CD14-positive monocyte (primary cell): Measurements from ENCODE around the gene TBCC. TPM values are rescaled to one million over a fixed set of nuclear protein-coding genes. Genes with fewer than 3 reads are reported as not detected.

ENCODE experiments used
- DNase-seq, 3 donors: peaks; one replicate each; pipeline ENCODE4 v3.0.0-alpha.2; 2011 to 2022
- H2AFZ ChIP-seq: 2 replicates; pipeline ENCODE4 v1.6.0; 2012; ENCODE audit warnings: mild to moderate bottlenecking, low read depth, low read length, inconsistent platforms; ENCODE audit not compliant: insufficient read depth, poor library complexity, severe bottlenecking
- H3K27ac ChIP-seq, 2 donors: 1 replicate in 1 of 2; 2 replicates in 1 of 2; pipeline ENCODE4 v1.5.1; 2012 to 2013; ENCODE audit warnings: low read length in 2 of 2, control low read depth in 1 of 2, inconsistent platforms in 1 of 2, low read depth in 1 of 2, mild to moderate bottlenecking in 1 of 2
- H3K27me3 ChIP-seq, 2 donors: one replicate each; pipeline versions ENCODE4 v1.6.0 to v1.6.1; 2011 to 2013; ENCODE audit warnings: low read length in 2 of 2; ENCODE audit not compliant: control insufficient read depth in 2 of 2, insufficient read depth in 2 of 2
- H3K36me3 ChIP-seq, 2 donors: replicated peaks in 1 of 2; 1 replicate in 1 of 2; 2 replicates in 1 of 2; pipeline versions ENCODE4 v1.5.1 to v1.6.1; 2012 to 2013; ENCODE audit warnings: low read length in 2 of 2, control low read depth in 1 of 2, inconsistent platforms in 1 of 2, mild to moderate bottlenecking in 1 of 2; ENCODE audit not compliant: insufficient read depth in 2 of 2, control insufficient read depth in 1 of 2
- H3K4me1 ChIP-seq, 2 donors: 1 replicate in 1 of 2; 2 replicates in 1 of 2; pipeline versions ENCODE4 v1.5.1 to v1.6.1; 2012 to 2013; ENCODE audit warnings: low read length in 2 of 2, control low read depth in 1 of 2, inconsistent platforms in 1 of 2, mild to moderate bottlenecking in 1 of 2, moderate library complexity in 1 of 2; ENCODE audit not compliant: insufficient read depth in 2 of 2, control insufficient read depth in 1 of 2
- H3K4me2 ChIP-seq: replicated peaks from 2 replicates; pipeline ENCODE3; 2012; ENCODE audit warnings: low read length, moderate library complexity, mild to moderate bottlenecking; ENCODE audit not compliant: poor library complexity, severe bottlenecking; ENCODE audit errors: extremely low read depth
- H3K4me3 ChIP-seq, 3 experiments: fragments of 200-600 bp in 1 of 3; sonication (generic) in 1 of 3; replicated peaks in 1 of 3; 1 replicate in 2 of 3; 2 replicates in 1 of 3; pipeline ENCODE4 v1.5.1; 2011 to 2013; ENCODE audit warnings: low read length in 3 of 3, mild to moderate bottlenecking in 3 of 3, control low read depth in 2 of 3, low read depth in 2 of 3, inconsistent platforms in 1 of 3, moderate library complexity in 1 of 3
- H3K79me2 ChIP-seq: 2 replicates; pipeline ENCODE4 v1.6.0; 2012; ENCODE audit warnings: mild to moderate bottlenecking, control low read depth, inconsistent platforms, low read length, moderate library complexity; ENCODE audit not compliant: insufficient read depth
- H3K9ac ChIP-seq: 2 replicates; pipeline ENCODE4 v1.6.0; 2017; ENCODE audit warnings: low read length, mild to moderate bottlenecking; ENCODE audit not compliant: insufficient read depth, poor library complexity, severe bottlenecking
- H3K9me3 ChIP-seq, 2 donors: replicated peaks in 1 of 2; 1 replicate in 1 of 2; 2 replicates in 1 of 2; pipeline versions ENCODE4 v1.5.1 to v1.6.1; 2012 to 2013; ENCODE audit warnings: low read length in 2 of 2, control low read depth in 1 of 2; ENCODE audit not compliant: control insufficient read depth in 1 of 2, insufficient read depth in 1 of 2
- H4K20me1 ChIP-seq: 2 replicates; pipeline ENCODE4 v1.6.0; 2012; ENCODE audit warnings: mild to moderate bottlenecking, low read length, control low read depth, moderate library complexity; ENCODE audit not compliant: insufficient read depth
- H3K27ac Mint-ChIP-seq, 7 donors: one replicate each; pipeline ENCODE4 v1.8.0; 2020; ENCODE audit warnings: mild to moderate bottlenecking in 7 of 7, mixed read lengths in 7 of 7, moderate library complexity in 6 of 7, inconsistent platforms in 2 of 7
- H3K27me3 Mint-ChIP-seq, 3 donors: one replicate each; pipeline ENCODE4 v1.8.0; 2021 to 2022; ENCODE audit warnings: low read depth in 3 of 3, mild to moderate bottlenecking in 3 of 3, mixed read lengths in 3 of 3, moderate library complexity in 3 of 3, inconsistent platforms in 1 of 3
- H3K36me3 Mint-ChIP-seq, 2 donors: one replicate each; pipeline ENCODE4 v1.8.0; 2020; ENCODE audit warnings: mixed read lengths in 2 of 2, inconsistent platforms in 1 of 2, mild to moderate bottlenecking in 1 of 2
- H3K4me1 Mint-ChIP-seq: one replicate; pipeline ENCODE4 v1.8.0; 2020; ENCODE audit warnings: mild to moderate bottlenecking, mixed read lengths
- H3K4me3 Mint-ChIP-seq, 2 donors: one replicate each; pipeline ENCODE4 v1.8.0; 2020; ENCODE audit warnings: mild to moderate bottlenecking in 2 of 2, mixed read lengths in 2 of 2, moderate library complexity in 1 of 2
- H3K9me3 Mint-ChIP-seq, 7 donors: one replicate each; pipeline ENCODE4 v1.8.0; 2020 to 2022; ENCODE audit warnings: mixed read lengths in 7 of 7, mild to moderate bottlenecking in 6 of 7, moderate library complexity in 6 of 7, inconsistent platforms in 2 of 7
- CTCF ChIP-seq: fragments of 200-600 bp; IDR thresholded peaks from one replicate; pipeline ENCODE4 v1.8.0; 2022; ENCODE audit warnings: antibody characterized with exemption, mild to moderate bottlenecking
- WGBS: methylation state at CpG from one replicate; pipeline ENCODE4 v1.1.5; 2013; ENCODE audit warnings: missing lambda C conversion rate; ENCODE audit not compliant: insufficient coverage; 5-methylcytosine and 5-hydroxymethylcytosine counted together
- intact Hi-C, 2 donors: fragments of 100-400 bp; cut with micrococcal nuclease; formaldehyde crosslinking; loops; one replicate each; pipeline versions ENCODE4 v1.15.0 to v1.15.1; 2023
- polyA plus RNA-seq, 3 donors: library from polyadenylated mRNA; depleted of rRNA in 1 of 3; unstranded in 2 of 3; stranded (reverse) in 1 of 3; fragments of 300-500 nt in 2 of 3; fragments of >200 nt in 1 of 3; fragmentation: Illumina TruSeq in 2 of 3; gene quantifications; 1 replicate in 2 of 3; 2 replicates in 1 of 3; pipeline ENCODE4 v1.2.3, GENCODE V29; 2012 to 2021

Gene TBCC
- polyA plus RNA-seq, 3 donors = 19.3 to 31.3 (median 30.7) TPM

DNA sequence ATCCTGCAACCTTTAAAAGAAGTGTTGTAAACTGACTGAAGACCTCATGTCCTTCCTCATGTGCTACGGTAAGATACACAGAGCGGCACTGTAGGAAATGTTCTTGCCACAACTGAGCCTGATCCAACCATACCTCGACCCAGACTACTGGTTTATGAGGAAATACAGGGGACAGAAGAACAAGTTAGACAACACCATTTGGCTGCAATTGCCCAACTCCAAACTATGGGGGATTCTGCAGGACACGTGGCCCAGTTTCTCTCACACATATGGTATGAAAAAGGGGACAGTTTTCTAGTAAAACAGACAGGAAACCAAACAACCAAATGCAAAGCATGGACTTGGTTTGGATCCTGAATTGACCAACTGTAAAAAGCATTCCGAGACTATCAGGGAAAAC, 34.0 kb downstream of the TBCC start:
- no peak overlapping the region for H3K27ac Mint-ChIP-seq
- WGBS = 52% methylated on average over 2 of the region's 5 CpGs

GRCh38 chr6:42710316-42710715, 35.6 kb downstream of the TBCC start:
- Mint-ChIP-seq H3K36me3 (no peaks in the 10 kb centered on the region), H3K4me3 (no peak overlapping the region), H3K9me3 (peaks cover 6 to 16% (median 7%) of the 10 kb centered on the region in 7 donors), H3K27ac (no peak overlapping the region), H3K4me1 (no peaks in the 10 kb centered on the region), H3K27me3 (peaks cover 2 to 5% (median 4%) of the 10 kb centered on the region in 3 donors)
- TF ChIP-seq CTCF = no peak
- H3K27ac ChIP-seq = no peak overlapping the region
- no peak overlapping the region for H3K9ac ChIP-seq
- no peaks in the 10 kb centered on the region for H3K27me3 ChIP-seq
- H2AFZ ChIP-seq = no peak overlapping the region
- no peak overlapping the region for H3K4me2 ChIP-seq
- WGBS = 80% methylated on average over 1 of the region's 9 CpGs
- no peaks in the 10 kb centered on the region for H4K20me1 ChIP-seq
- no peaks in the 10 kb centered on the region for H3K4me1 ChIP-seq
- no peaks in the 10 kb centered on the region for H3K36me3 ChIP-seq
- H3K79me2 ChIP-seq = no peaks in the 10 kb centered on the region
- H3K9me3 ChIP-seq = peaks cover 6 to 9% of the 10 kb centered on the region in 2 donors
- intact Hi-C loops = no loop called here
- H3K4me3 ChIP-seq = no peak overlapping the region
- DNase-seq = no peak

More for the DNA sequence above, 34.0 kb downstream of the TBCC start:
- no peak for DNase-seq
- H3K4me1 Mint-ChIP-seq = no peaks in the 10 kb centered on the region
- H3K27me3 ChIP-seq = no peaks in the 10 kb centered on the region
- no peaks in the 10 kb centered on the region for H3K4me1 ChIP-seq
- intact Hi-C loops = no loop called here
- no peak for TF ChIP-seq CTCF
- H3K4me3 Mint-ChIP-seq = no peak overlapping the region
- no peaks in the 10 kb centered on the region for H3K36me3 ChIP-seq
- H3K27ac ChIP-seq = no peak overlapping the region
- H2AFZ ChIP-seq = no peak overlapping the region
- peaks cover 6 to 9% of the 10 kb centered on the region in 2 donors for H3K9me3 ChIP-seq
- no peak overlapping the region for H3K9ac ChIP-seq
- no peaks in the 10 kb centered on the region for H4K20me1 ChIP-seq
- peaks cover 6 to 16% (median 7%) of the 10 kb centered on the region in 7 donors for H3K9me3 Mint-ChIP-seq
- H3K4me3 ChIP-seq = no peak overlapping the region
- peaks cover 1 to 2% (median 2%) of the 10 kb centered on the region in 3 donors for H3K27me3 Mint-ChIP-seq
- no peaks in the 10 kb centered on the region for H3K79me2 ChIP-seq
- no peaks in the 10 kb centered on the region for H3K36me3 Mint-ChIP-seq
- no peak overlapping the region for H3K4me2 ChIP-seq
